ENCODE results near the gene MIB2. TPM values are rescaled to one million over a fixed set of nuclear protein-coding genes. Genes with fewer than 3 reads are reported as not detected.
"Not testable (repeated sequence)": the region's sequence is repeated elsewhere in the genome, so short reads cannot be mapped to it uniquely, and the experiment has no call there.

The MIB2 gene
- total RNA-seq, 1 donor from 2014 or later, result 7.5 TPM

DNA sequence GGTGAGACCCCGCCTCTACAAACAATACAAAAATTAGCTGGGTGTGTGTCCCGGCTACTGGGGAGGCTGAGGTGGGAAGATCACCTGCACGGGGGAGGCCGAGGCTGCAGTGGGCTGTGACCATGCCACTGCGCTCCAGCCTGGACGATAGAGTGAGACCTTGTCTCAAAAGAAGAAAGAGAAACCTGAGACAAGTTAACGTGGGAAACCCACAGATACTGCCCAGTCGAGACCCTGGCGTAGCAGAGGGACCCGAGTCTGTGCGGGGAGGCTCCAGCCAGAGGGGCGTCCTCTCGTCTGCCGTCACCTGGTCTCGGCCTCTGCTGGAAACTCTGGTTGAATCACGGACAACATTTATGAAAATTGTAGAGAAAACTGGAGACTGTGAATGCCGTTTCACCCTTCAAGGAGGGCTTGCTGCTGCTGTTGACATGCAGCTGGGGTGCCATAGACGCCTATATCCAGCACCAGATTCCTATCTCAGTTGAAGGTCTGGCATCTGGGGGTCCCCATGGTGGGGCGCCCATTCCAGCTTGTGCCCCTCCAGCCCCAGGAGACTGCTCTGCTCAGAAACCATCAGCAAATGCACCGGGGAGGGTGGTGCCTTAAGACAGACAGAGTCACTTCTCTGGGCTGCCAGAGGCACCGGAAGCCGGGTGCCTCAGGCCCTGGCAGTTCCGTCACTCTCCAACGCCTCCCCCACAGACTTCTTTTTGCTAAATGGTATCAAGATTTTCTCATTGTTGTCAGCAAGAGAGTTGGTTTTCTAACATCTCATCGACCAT is 57.1 kb downstream of the MIB2 start:
- Histone ChIP-seq H3K36me3 (no peaks in the 10 kb centered on the region), H3K9me3 (ENCODE audit: low read depth) (no peaks in the 10 kb centered on the region), H2AFZ (replicated peaks) (no peak overlapping the region), H3K4me2 (no peak overlapping the region), H3K27me3 (no peaks in the 10 kb centered on the region), H3K4me3 (no peak overlapping the region), H4K20me1 (ENCODE audit: low read depth) (peaks cover under 1% of the 10 kb centered on the region), H3F3A (ENCODE audit: low read depth) (no peaks in the 10 kb centered on the region), H3K4me1 (no peaks in the 10 kb centered on the region), H3K27ac (no peak overlapping the region), H3K79me2 (ENCODE audit: low read depth) (no peaks in the 10 kb centered on the region), H3K9ac (no peak overlapping the region)
- TF ChIP-seq EZH2 (IDR thresholded peaks at IDR 0.05) (no peak), EZH2phosphoT487 (IDR thresholded peaks at IDR 0.05) (no peak)
- TF ChIP-seq, protein P1, sequence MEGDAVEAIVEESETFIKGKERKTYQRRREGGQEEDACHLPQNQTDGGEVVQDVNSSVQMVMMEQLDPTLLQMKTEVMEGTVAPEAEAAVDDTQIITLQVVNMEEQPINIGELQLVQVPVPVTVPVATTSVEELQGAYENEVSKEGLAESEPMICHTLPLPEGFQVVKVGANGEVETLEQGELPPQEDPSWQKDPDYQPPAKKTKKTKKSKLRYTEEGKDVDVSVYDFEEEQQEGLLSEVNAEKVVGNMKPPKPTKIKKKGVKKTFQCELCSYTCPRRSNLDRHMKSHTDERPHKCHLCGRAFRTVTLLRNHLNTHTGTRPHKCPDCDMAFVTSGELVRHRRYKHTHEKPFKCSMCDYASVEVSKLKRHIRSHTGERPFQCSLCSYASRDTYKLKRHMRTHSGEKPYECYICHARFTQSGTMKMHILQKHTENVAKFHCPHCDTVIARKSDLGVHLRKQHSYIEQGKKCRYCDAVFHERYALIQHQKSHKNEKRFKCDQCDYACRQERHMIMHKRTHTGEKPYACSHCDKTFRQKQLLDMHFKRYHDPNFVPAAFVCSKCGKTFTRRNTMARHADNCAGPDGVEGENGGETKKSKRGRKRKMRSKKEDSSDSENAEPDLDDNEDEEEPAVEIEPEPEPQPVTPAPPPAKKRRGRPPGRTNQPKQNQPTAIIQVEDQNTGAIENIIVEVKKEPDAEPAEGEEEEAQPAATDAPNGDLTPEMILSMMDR (IDR thresholded peaks at IDR 0.05), result no peak
- DNase-seq (ENCODE audit: low spot score), result no peak
- Mint-ChIP-seq H3K9me3 (no peaks in the 10 kb centered on the region), H3K4me1 (no peaks in the 10 kb centered on the region), H3K27ac (no peak overlapping the region), H3K4me3 (no peak overlapping the region), H3K36me3 (peaks cover 4% of the 10 kb centered on the region), H3K27me3 (ENCODE audit: insufficient read depth, low read depth) (no peaks in the 10 kb centered on the region)

DNA sequence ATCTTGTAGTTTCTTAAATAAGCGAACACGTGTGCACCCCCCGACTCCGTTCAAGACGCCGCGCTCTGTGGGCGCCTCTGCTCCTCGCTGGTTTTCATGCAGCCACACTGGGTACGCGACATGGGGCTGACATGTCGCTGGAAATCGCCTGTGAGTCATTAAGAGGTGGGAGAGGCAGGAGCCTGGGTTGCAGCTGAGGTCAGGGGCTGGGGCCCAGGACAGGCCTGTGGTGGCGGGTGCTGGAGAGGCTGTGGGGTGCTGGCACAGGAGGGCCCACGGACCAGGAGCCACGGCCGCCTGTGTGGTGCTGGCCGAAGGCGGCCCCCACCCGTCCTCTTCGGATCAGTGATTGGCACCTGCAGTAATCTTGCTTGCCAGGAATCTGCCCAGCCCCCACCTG is 59.5 kb downstream of the MIB2 start:
- not testable (repeated sequence) for H3K27ac Mint-ChIP-seq; H3K27ac ChIP-seq; H3K9ac ChIP-seq; H3K9me3 Mint-ChIP-seq; H3K27me3 Mint-ChIP-seq (ENCODE audit: insufficient read depth, low read depth); H3K4me1 Mint-ChIP-seq; H3F3A ChIP-seq (ENCODE audit: low read depth); H3K27me3 ChIP-seq; H3K36me3 ChIP-seq; H3K36me3 Mint-ChIP-seq; H3K4me3 Mint-ChIP-seq; H3K9me3 ChIP-seq (ENCODE audit: low read depth); DNase-seq (ENCODE audit: low spot score); H2AFZ ChIP-seq (replicated peaks); H3K4me2 ChIP-seq; H3K4me3 ChIP-seq; H3K4me1 ChIP-seq
- H4K20me1 ChIP-seq (ENCODE audit: low read depth), result peaks cover 18% of the 10 kb centered on the region
- peaks cover 23% of the 10 kb centered on the region for H3K79me2 ChIP-seq (ENCODE audit: low read depth)

DNA sequence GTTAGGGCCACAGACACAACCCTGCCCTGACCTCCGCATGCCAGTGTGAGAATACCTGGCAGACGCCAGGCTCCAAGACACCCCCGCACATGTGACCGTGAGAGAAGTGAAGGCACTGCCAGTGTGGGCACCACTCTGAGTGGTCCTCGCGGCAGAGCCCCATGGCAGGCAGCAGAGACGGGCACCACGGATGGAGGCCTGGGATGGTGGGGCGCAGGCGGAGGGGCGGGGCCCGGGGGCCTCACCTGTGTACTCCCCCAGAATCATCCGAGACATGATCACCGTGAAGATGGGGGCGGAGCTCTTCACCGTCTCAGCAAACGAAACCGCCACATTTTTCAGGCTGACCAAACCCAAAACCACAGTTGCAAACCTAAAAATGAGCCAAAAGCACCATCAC is 59.9 kb downstream of the MIB2 start:
- H3K36me3 ChIP-seq; H3F3A ChIP-seq (ENCODE audit: low read depth): not testable (repeated sequence)

DNA sequence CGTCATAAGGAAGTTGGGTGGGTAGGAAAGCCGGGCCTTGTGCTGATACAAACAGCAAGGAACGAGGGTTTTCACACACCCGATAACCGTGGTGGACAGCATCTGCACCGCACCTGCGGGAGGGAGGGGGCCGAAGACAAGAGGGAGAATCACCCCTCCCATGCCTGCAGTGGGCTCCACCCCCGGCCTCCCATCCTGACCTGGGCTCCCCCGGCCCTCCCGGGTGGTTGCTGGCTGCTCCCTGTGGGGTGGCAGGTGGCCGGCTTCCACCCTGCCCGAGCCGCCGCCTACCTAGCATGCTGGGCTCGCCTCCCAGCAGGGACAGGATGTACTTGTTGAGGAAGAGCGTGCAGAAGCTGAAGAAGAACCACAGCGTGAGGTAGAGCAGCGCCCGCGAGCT is 60.8 kb downstream of the MIB2 start:
- not testable (repeated sequence) for H3K27ac ChIP-seq; H3K27me3 Mint-ChIP-seq (ENCODE audit: insufficient read depth, low read depth)

More for the DNA sequence above, 59.9 kb downstream of the MIB2 start:
- not testable (repeated sequence) for H3K4me3 Mint-ChIP-seq; H3K4me2 ChIP-seq; H3K4me3 ChIP-seq; H3K4me1 Mint-ChIP-seq; H3K9me3 Mint-ChIP-seq; H3K27ac ChIP-seq; H3K9ac ChIP-seq; H3K9me3 ChIP-seq (ENCODE audit: low read depth); H3K36me3 Mint-ChIP-seq; H3K27ac Mint-ChIP-seq; H3K4me1 ChIP-seq; H3K27me3 Mint-ChIP-seq (ENCODE audit: insufficient read depth, low read depth); H3K27me3 ChIP-seq; DNase-seq (ENCODE audit: low spot score); H2AFZ ChIP-seq (replicated peaks)
- peaks cover 20% of the 10 kb centered on the region for H4K20me1 ChIP-seq (ENCODE audit: low read depth)
- H3K79me2 ChIP-seq (ENCODE audit: low read depth), result peaks cover 27% of the 10 kb centered on the region

More for the DNA sequence above, 60.8 kb downstream of the MIB2 start:
- not testable (repeated sequence) for H3K9me3 ChIP-seq (ENCODE audit: low read depth); H3K4me1 Mint-ChIP-seq; H3K9ac ChIP-seq; H3K4me3 Mint-ChIP-seq; H3K36me3 Mint-ChIP-seq; H3K27ac Mint-ChIP-seq; H3K4me3 ChIP-seq; H3K27me3 ChIP-seq; H3F3A ChIP-seq (ENCODE audit: low read depth); H3K4me1 ChIP-seq; H3K9me3 Mint-ChIP-seq; H2AFZ ChIP-seq (replicated peaks); DNase-seq (ENCODE audit: low spot score); H3K4me2 ChIP-seq; H3K36me3 ChIP-seq
- peaks cover 28% of the 10 kb centered on the region for H4K20me1 ChIP-seq (ENCODE audit: low read depth)
- H3K79me2 ChIP-seq (ENCODE audit: low read depth), result peaks cover 35% of the 10 kb centered on the region

Data from neural progenitor cell (in vitro differentiated cells).